Measurements from ENCODE around the gene GORAB.
A peak's percentile ranks its signal among the peaks of the same experiment; 100 is the strongest.

The GORAB gene

GRCh38 chr1:170531758-170532657 lies at the start of gene GORAB:
TSS of gene GORAB (plus strand) at chr1:170532166. CDS start at chr1:170532224, 58 bp downstream.
- no peak for TF ChIP-seq CTCF (IDR thresholded peaks at IDR 0.05; ENCODE audit: low read depth, low read length, missing control alignments)
- peak within 1 kb of the TSS; percentile 63 for H3K4me3 ChIP-seq (replicated peaks; ENCODE audit: low read depth, low read length)
- DNase-seq (ENCODE audit: extremely low read depth, low read depth): peak; percentile 76

GRCh38 chr1:170483051-170483450 lies 48.9 kb upstream of the GORAB start:
- H3K4me3 ChIP-seq (replicated peaks; ENCODE audit: low read depth, low read length): no peak overlapping the region
- no peak for TF ChIP-seq CTCF (IDR thresholded peaks at IDR 0.05; ENCODE audit: low read depth, low read length, missing control alignments)
- peak; percentile 54 for DNase-seq (ENCODE audit: extremely low read depth, low read depth)

GRCh38 chr1:170487503-170487902 lies 44.5 kb upstream of the GORAB start:
- TF ChIP-seq CTCF (IDR thresholded peaks at IDR 0.05; ENCODE audit: low read depth, low read length, missing control alignments): no peak
- DNase-seq (ENCODE audit: extremely low read depth, low read depth): no peak
- no peak overlapping the region for H3K4me3 ChIP-seq (replicated peaks; ENCODE audit: low read depth, low read length)

- no peak for TF ChIP-seq CTCF (IDR thresholded peaks at IDR 0.05; ENCODE audit: low read depth, low read length, missing control alignments)
- no peak for DNase-seq (ENCODE audit: extremely low read depth, low read depth)
- H3K4me3 ChIP-seq (replicated peaks; ENCODE audit: low read depth, low read length): no peak overlapping the region
These were observed 40.7 kb upstream of the GORAB start for GRCh38 chr1:170491291-170491690.

GRCh38 chr1:170494369-170494768 lies 37.6 kb upstream of the GORAB start:
- no peak overlapping the region for H3K4me3 ChIP-seq (replicated peaks; ENCODE audit: low read depth, low read length)
- no peak for TF ChIP-seq CTCF (IDR thresholded peaks at IDR 0.05; ENCODE audit: low read depth, low read length, missing control alignments)
- DNase-seq (ENCODE audit: extremely low read depth, low read depth): no peak

- TF ChIP-seq CTCF (IDR thresholded peaks at IDR 0.05; ENCODE audit: low read depth, low read length, missing control alignments): no peak
- no peak for DNase-seq (ENCODE audit: extremely low read depth, low read depth)
- no peak overlapping the region for H3K4me3 ChIP-seq (replicated peaks; ENCODE audit: low read depth, low read length)
These were observed 37.0 kb upstream of the GORAB start for GRCh38 chr1:170495006-170495405.

All from HFF-Myc (cell line).